ENCODE measurements around the gene RTL10. TPM values are rescaled to one million over a fixed set of nuclear protein-coding genes. Genes with fewer than 3 reads are reported as not detected.
"Not testable (repeated sequence)": the region's sequence is repeated elsewhere in the genome, so short reads cannot be mapped to it uniquely, and the experiment has no call there.

RTL10 gene
- total RNA-seq, 1 experiment from 2014 or later: 13.0 TPM

GRCh38 chr22:19846620-19847344, 7.9 kb downstream of the RTL10 start:
- no peak for DNase-seq (ENCODE audit: low read depth)

DNA sequence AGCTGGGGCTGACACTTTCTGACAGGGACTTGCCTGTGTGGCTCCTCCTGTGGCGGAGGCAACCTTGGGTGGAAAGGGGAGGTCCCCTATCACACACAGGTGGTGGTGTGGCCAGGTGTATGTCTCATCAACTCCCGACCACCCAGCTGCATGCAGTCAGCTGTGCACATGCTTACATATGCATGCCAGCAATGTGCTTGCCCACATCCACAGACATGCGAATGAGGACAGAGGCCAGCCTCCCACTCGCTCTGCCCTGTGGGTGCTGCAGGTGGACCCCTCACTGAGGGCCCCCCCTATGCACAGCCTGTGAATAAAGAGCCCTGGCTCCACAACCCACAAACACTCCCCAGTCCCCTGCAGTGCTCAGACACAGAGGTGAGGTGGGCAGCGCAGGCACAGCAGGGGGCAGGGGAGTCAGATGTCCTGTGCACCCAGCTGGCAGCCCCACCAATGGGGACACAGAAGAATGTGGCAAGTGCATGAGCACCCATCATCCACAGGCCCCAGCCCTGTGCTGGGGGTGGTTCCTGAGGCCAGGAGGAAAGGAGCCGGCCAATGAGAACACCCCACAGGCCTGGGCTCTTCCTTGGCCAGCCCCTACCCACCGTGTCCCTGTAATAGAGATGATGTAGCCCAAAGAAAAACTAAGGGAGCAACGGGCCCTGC, 9.5 kb downstream of the RTL10 start:
- DNase-seq (ENCODE audit: low read depth): no peak

DNA sequence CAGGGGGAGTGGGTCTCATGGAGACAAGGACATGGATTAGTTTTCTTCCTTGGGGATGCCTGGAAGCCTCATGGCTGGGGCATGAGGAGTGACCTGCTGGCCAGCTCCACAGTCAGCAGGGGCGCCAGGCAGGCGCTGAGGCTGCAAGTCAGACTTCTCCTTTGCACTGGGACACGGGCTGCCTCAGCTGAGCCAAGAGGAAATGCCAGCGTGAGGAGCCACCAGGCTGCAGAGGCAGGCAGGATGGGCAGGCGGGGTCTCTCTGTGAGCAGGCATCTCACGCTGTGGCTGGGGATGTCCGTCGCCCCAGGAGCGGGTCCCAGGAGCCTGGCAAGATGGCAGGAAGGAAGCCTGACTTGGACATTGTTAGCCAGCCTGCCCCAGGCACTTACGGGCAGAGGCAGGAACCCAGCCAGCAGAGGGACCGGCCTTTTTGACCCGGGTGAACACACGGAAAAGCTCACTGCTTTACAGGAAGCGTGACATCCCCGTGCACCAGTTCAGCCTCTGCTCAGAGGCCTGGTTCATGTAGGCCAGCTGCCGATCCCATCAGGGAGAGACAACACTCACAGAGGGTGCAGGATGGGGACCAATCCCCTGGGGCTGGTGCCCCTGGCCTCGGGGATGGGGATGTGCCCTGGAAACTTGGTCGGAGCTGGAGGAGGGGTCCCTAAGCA, 10.2 kb downstream of the RTL10 start:
- peak; percentile 72 for DNase-seq (ENCODE audit: low read depth)

DNA sequence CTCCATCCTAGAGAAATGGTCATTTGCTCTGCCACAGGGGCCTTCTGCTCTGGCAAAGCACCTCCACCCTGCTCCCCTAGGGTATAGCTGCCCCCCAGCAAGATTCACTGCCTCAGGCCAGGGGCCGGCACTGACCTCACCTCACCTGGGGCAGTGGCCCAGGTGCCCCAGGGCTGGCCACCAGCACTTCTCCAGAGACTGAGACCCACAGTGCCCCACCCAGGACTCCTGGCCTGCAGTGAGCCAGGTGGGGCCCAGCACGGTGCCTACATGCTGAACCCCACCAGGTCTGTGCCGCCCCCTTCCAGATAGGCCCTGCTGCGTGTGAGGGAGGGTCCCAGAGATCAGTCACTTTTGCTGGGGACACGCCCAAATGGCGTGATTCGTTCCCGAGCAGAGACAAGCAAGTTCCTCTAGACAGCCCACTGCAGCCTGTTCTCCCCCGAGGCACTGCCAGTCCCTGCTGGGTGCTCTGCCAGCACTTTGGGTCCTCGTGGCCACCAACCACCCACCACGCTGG, 10.8 kb downstream of the RTL10 start:
- DNase-seq (ENCODE audit: low read depth): no peak

GRCh38 chr22:19843107-19843856, 11.4 kb downstream of the RTL10 start:
- DNase-seq (ENCODE audit: low read depth): no peak

- DNase-seq (ENCODE audit: low read depth): no peak
Observed at GRCh38 chr22:19842393-19843106, 12.1 kb downstream of the RTL10 start.

- DNase-seq (ENCODE audit: low read depth): no peak
Observed at GRCh38 chr22:19841641-19842392, 12.9 kb downstream of the RTL10 start.

- DNase-seq (ENCODE audit: low read depth): no peak
Observed at GRCh38 chr22:19840955-19841640, 13.6 kb downstream of the RTL10 start.

GRCh38 chr22:19840059-19840458, 14.6 kb downstream of the RTL10 start:
- no peak for DNase-seq (ENCODE audit: low read depth)

GRCh38 chr22:19837915-19838314, 16.8 kb downstream of the RTL10 start:
- DNase-seq (ENCODE audit: low read depth): no peak

- DNase-seq (ENCODE audit: low read depth): no peak
Observed at GRCh38 chr22:19836512-19836911, 18.2 kb downstream of the RTL10 start.

DNA sequence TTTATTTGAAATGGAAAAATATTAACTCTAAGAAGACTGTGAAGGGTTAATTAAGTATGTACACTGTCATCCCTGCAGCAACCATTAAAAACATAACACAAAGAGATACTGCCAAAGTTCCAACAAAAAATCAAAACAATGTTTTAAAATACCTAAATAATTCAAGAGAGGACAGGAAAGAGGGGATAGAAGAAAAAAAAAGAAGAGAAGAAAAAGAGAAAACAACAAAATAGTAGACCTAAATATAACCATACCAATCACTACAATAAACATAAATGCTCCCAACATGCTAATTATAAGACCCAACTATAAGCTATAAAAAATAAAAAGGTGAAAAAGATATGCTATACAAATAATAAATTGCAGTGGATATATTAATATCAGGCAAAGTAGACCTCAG, 20.1 kb downstream of the RTL10 start:
- DNase-seq (ENCODE audit: low read depth): no peak

DNA sequence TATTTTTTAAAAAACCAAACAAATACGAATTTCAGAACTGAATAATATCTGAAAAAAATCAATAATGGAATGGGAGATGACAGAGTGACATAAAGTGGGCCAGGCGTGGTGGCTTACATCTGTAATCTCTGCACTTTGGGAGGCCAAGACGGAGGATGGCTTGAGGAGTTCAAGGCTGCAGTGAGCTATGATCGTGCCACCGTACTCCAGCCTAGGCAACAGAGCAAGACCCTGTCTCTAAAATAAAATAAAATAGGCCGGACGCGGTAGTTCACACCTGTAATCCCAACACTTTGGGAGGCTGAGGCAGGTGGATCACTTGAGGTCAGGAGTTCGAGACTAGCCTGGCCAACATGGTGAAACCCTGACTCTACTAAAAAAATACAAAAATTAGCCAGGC, 21.3 kb downstream of the RTL10 start:
- DNase-seq (ENCODE audit: low read depth): not testable (repeated sequence)

- DNase-seq (ENCODE audit: low read depth): no peak
Observed at GRCh38 chr22:19832476-19833108, 22.1 kb downstream of the RTL10 start.

DNA sequence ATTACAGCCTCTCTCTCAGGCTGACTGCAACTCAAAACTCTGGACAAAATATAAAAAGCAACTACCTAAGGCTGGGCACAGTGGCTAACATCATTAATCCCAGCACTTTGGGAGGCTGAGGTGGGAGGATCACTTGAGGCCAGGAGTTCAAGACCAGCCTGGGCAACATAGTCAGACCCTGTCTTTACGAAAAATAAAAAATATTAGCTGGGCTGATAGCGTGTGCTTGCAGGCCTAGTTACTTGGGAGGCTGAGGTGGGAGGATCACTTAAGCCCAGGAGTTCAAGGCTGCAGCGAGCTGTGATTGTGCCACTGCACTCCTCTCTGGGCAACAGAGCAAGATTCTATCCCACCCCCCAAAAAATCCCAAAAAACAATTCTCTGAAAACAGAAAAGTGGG, 22.7 kb downstream of the RTL10 start:
- not testable (repeated sequence) for DNase-seq (ENCODE audit: low read depth)

GRCh38 chr22:19831016-19831415, 23.7 kb downstream of the RTL10 start:
- DNase-seq (ENCODE audit: low read depth): no peak

GRCh38 chr22:19828035-19828401, 26.7 kb downstream of the RTL10 start:
- DNase-seq (ENCODE audit: low read depth): no peak

GRCh38 chr22:19827341-19828034, 27.2 kb downstream of the RTL10 start:
- DNase-seq (ENCODE audit: low read depth): no peak

DNA sequence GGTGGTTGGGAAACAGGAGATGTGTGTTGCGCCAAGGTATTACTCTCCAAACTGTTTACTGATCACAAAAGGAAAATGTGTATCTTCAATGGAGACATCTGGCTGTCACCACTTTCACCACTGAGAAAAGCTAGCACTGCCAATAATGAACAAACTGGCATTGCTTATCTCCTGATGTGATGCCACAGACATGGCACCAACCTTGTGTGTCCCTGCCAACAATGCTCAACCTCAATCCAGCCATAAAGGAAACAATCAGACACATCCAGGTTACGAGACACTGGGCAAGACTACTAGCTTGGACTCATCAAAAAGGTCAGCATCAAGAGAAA, 28.1 kb downstream of the RTL10 start:
- DNase-seq (ENCODE audit: low read depth): no peak
